ENCODE results near the gene MCTP1. TPM values are rescaled to one million over a fixed set of nuclear protein-coding genes. Genes with fewer than 3 reads are reported as not detected.

MCTP1 gene
- total and polyA plus RNA-seq, 2 of the 8 experiments (the other 6 are each of a cell fraction or from before 2014, with no cell fraction given) = 0.56 to 3.4 TPM

GRCh38 chr5:94661086-94661485, 623.8 kb downstream of the MCTP1 start (continued):
- TF ChIP-seq RNF2 (IDR thresholded peaks at IDR 0.05; ENCODE audit: borderline replicate concordance, low read depth, low read length, missing control alignments, poor library complexity, severe bottlenecking) (no peak), SRF (IDR thresholded peaks at IDR 0.05; ENCODE audit: low read depth, low read length) (no peak), MAX (IDR thresholded peaks at IDR 0.05) (no peak), SIN3A (conservative IDR thresholded peaks at IDR 0.05 in 1 of 2, IDR thresholded peaks at IDR 0.05 in 1 of 2; ENCODE audit: low read depth in 1 of 2, low read length in 2 of 2) (no peak), NANOG (IDR thresholded peaks at IDR 0.05; ENCODE audit: insufficient read depth, low read depth, low read length, poor library complexity, severe bottlenecking) (no peak)

All from H1 (cell line).